ENCODE data around the gene ARHGAP45.

The ARHGAP45 gene

GRCh38 chr19:1041272-1041834 lies 25.6 kb upstream of the ARHGAP45 start:
- H3K4me3 ChIP-seq (ENCODE audit: low read length), result peak overlapping the region; percentile 75
- no peak for TF ChIP-seq CTCF (IDR thresholded peaks at IDR 0.05; ENCODE audit: insufficient read depth, low read depth, low read length, missing control alignments)
- no peak for DNase-seq (ENCODE audit: low read depth)

DNA sequence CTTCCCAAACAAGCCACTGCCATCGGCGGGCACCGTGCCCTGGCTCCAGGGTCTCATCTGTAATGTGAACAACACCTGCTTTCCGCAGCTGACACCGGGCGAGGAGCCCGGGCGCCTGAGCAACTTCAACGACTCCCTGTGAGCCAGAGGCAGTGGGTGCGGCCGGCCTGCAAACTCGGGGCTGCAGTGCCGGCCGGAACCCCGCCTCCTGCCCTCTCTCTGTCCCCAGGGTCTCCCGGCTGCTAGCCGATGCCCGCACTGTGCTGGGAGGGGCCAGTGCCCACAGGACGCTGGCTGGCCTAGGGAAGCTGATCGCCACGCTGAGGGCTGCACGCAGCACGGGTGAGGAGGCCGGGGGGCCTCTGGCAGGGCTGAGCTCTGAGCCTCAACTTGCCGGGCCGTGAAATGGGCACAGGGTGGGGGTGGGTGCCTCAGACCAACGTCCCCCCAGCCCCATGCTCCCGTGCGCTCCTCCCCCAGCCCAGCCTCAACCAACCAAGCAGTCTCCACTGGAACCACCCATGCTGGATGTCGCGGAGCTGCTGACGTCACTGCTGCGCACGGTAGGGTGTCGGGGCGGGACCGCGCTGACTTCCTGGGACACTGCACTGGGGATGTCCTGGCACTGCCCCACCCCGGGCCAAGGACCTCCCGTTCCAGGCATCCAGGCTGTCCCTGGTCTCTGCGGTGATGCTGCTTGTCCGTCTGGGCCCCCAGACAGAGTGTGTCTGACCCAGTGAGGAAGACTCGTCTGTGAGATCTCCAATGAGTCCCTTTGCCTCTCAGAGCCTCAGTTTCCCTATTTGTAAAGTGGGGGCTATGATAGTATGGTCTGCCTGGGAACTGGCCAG lies 24.9 kb upstream of the ARHGAP45 start:
- TF ChIP-seq CTCF (IDR thresholded peaks at IDR 0.05; ENCODE audit: insufficient read depth, low read depth, low read length, missing control alignments), result no peak
- no peak for DNase-seq (ENCODE audit: low read depth)
- H3K4me3 ChIP-seq (ENCODE audit: low read length), result no peak overlapping the region

DNA sequence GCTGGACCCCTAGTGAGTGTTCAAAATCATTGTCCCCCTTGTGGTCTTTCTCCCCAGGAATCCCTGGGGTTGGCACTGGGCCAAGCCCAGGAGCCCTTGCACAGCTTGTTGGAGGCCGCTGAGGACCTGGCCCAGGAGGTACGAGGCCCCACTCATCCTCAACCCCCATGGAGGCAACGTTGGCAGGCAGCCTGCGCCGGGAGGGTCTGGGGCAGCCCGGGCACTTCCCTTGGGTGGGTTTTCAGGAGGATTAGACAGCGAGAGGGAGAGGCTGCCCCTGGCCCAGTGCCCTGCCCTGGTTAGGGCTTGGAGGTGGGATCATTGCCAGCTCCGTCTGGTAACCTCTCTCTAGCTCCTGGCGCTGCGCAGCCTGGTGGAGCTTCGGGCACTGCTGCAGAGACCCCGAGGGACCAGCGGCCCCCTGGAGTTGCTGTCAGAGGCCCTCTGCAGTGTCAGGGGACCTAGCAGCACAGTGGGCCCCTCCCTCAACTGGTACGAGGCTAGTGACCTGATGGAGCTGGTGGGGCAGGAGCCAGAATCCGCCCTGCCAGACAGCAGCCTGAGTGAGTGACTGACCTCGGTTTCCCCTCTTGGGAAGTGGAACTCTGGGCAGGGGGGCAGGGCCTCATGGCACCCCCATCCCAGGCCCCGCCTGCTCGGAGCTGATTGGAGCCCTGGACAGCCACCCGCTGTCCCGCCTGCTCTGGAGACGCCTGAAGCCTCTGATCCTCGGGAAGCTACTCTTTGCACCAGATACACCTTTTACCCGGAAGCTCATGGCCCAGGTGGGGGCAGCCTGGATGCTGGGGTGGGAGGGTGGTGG lies 24.1 kb upstream of the ARHGAP45 start:
- no peak for DNase-seq (ENCODE audit: low read depth)
- no peak overlapping the region for H3K4me3 ChIP-seq (ENCODE audit: low read length)

GRCh38 chr19:1045247-1045603 lies 21.7 kb upstream of the ARHGAP45 start:
- H3K4me3 ChIP-seq (ENCODE audit: low read length), result no peak overlapping the region
- peak; percentile 44 for DNase-seq (ENCODE audit: low read depth)
- TF ChIP-seq CTCF (IDR thresholded peaks at IDR 0.05; ENCODE audit: insufficient read depth, low read depth, low read length, missing control alignments), result no peak

More for the DNA sequence above, 24.1 kb upstream of the ARHGAP45 start:
- no peak for TF ChIP-seq CTCF (IDR thresholded peaks at IDR 0.05; ENCODE audit: insufficient read depth, low read depth, low read length, missing control alignments)

GRCh38 chr19:1046117-1046626 lies 20.8 kb upstream of the ARHGAP45 start:
- no peak overlapping the region for H3K4me3 ChIP-seq (ENCODE audit: low read length)
- no peak for DNase-seq (ENCODE audit: low read depth)
- TF ChIP-seq CTCF (IDR thresholded peaks at IDR 0.05; ENCODE audit: insufficient read depth, low read depth, low read length, missing control alignments), result no peak

DNA sequence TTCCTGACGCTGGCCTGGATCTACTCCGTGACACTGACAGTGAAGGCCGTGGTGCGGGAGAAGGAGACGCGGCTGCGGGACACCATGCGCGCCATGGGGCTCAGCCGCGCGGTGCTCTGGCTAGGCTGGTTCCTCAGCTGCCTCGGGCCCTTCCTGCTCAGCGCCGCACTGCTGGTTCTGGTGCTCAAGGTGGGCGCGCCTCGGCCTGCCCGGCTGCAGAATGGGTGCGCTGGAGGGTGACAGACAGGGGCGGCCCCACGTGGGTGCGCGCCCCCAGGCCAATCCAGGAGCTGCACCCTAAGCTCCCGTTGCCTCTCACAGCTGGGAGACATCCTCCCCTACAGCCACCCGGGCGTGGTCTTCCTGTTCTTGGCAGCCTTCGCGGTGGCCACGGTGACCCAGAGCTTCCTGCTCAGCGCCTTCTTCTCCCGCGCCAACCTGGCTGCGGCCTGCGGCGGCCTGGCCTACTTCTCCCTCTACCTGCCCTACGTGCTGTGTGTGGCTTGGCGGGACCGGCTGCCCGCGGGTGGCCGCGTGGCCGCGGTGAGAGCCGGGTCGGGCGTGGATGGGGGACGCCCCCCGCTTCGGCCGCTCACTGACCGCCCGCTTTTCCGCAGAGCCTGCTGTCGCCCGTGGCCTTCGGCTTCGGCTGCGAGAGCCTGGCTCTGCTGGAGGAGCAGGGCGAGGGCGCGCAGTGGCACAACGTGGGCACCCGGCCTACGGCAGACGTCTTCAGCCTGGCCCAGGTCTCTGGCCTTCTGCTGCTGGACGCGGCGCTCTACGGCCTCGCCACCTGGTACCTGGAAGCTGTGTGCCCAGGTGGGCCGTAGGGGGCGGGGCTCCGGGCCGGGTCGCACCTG lies 19.9 kb upstream of the ARHGAP45 start:
- TF ChIP-seq CTCF (IDR thresholded peaks at IDR 0.05; ENCODE audit: insufficient read depth, low read depth, low read length, missing control alignments), result no peak
- no peak for DNase-seq (ENCODE audit: low read depth)
- no peak overlapping the region for H3K4me3 ChIP-seq (ENCODE audit: low read length)

Data from epithelial cell of esophagus (primary cell).